Right atrium auricular region (tissue), 2 donors: ENCODE results near the gene MMP24OS. TPM values are rescaled to one million over a fixed set of nuclear protein-coding genes. Genes with fewer than 3 reads are reported as not detected.

Experiments used
- DNase-seq: peaks from one replicate; pipeline ENCODE4 v3.0.0-alpha.2; 2019; ENCODE audit warnings: low spot score
- H3K27ac ChIP-seq, 2 donors: fragments of 200-600 bp; sonication (generic); 1 replicate in 1 of 2; 2 replicates in 1 of 2; pipeline ENCODE4 v1.5.1; 2016 to 2019
- H3K27me3 ChIP-seq, 2 donors: fragments of 200-600 bp; sonication (generic); one replicate each; pipeline versions ENCODE4 v1.5.1 to v1.6.0; 2017 to 2019
- H3K36me3 ChIP-seq: fragments of 200-600 bp; sonication (generic); one replicate; pipeline ENCODE4 v1.5.1; 2016
- H3K4me1 ChIP-seq, 2 donors: fragments of 200-600 bp; sonication (generic); one replicate each; pipeline versions ENCODE4 v1.5.1 to v1.6.0; 2017 to 2019
- H3K4me3 ChIP-seq, 2 donors: fragments of 200-600 bp; sonication (generic); 1 replicate in 1 of 2; 2 replicates in 1 of 2; pipeline ENCODE4 v1.5.1; 2017 to 2019; ENCODE audit warnings: mild to moderate bottlenecking in 1 of 2, moderate library complexity in 1 of 2
- H3K9me3 ChIP-seq, 2 donors: fragments of 200-600 bp; sonication (generic); one replicate each; pipeline ENCODE4 v1.5.1; 2019
- CTCF ChIP-seq, 2 donors: fragments of 200-600 bp; sonication (generic); IDR thresholded peaks; one replicate each; pipeline ENCODE4 v1.5.1; 2019; ENCODE audit warnings: antibody characterized with exemption in 2 of 2
- total RNA-seq, 2 donors: library from RNA; depleted of rRNA; stranded (reverse); fragments of >200 nt; gene quantifications; one replicate each; pipeline ENCODE4 v1.1.0, GENCODE V29; 2016

The MMP24OS gene
- total RNA-seq, 2 donors from 2014 or later = 11.9 to 24.2 TPM

- peaks cover 0 to 40% of the 10 kb centered on the region in 2 donors for H3K4me1 ChIP-seq
- H3K27me3 ChIP-seq = no peaks in the 10 kb centered on the region
- no peak overlapping the region for H3K4me3 ChIP-seq
- peak overlapping the region; percentile 55 to 71 for H3K27ac ChIP-seq
- no peak for DNase-seq
- no peak for TF ChIP-seq CTCF (IDR thresholded peaks at IDR 0.05)
- H3K36me3 ChIP-seq = peaks cover 8% of the 10 kb centered on the region
- H3K9me3 ChIP-seq = no peaks in the 10 kb centered on the region
These were observed 30.0 kb upstream of the MMP24OS start for GRCh38 chr20:35307666-35308653.

GRCh38 chr20:35306931-35307517 is 29.1 kb upstream of the MMP24OS start:
- Histone ChIP-seq H3K4me3 (no peak overlapping the region), H3K27ac (peak overlapping the region; percentile 55 to 71), H3K36me3 (peaks cover 8% of the 10 kb centered on the region), H3K9me3 (no peaks in the 10 kb centered on the region), H3K27me3 (no peaks in the 10 kb centered on the region), H3K4me1 (peaks cover 0 to 40% of the 10 kb centered on the region in 2 donors)
- peak; percentile 50 to 70 for TF ChIP-seq CTCF (IDR thresholded peaks at IDR 0.05)
- no peak for DNase-seq

- Histone ChIP-seq H3K4me1 (peaks cover 0 to 40% of the 10 kb centered on the region in 2 donors), H3K27ac (peak overlapping the region; percentile 55 to 71), H3K36me3 (peaks cover 8% of the 10 kb centered on the region), H3K9me3 (no peaks in the 10 kb centered on the region), H3K4me3 (no peak overlapping the region), H3K27me3 (no peaks in the 10 kb centered on the region)
- no peak for TF ChIP-seq CTCF (IDR thresholded peaks at IDR 0.05)
- DNase-seq = no peak
These were observed 28.0 kb upstream of the MMP24OS start for GRCh38 chr20:35305682-35306556.

GRCh38 chr20:35304956-35305355 is 27.0 kb upstream of the MMP24OS start:
- Histone ChIP-seq H3K4me1 (peaks cover 0 to 40% of the 10 kb centered on the region in 2 donors), H3K27ac (no peak overlapping the region), H3K4me3 (no peak overlapping the region), H3K9me3 (no peaks in the 10 kb centered on the region), H3K27me3 (no peaks in the 10 kb centered on the region), H3K36me3 (peaks cover 8% of the 10 kb centered on the region)
- no peak for DNase-seq
- no peak for TF ChIP-seq CTCF (IDR thresholded peaks at IDR 0.05)

- no peak overlapping the region for H3K4me3 ChIP-seq
- peaks cover 8% of the 10 kb centered on the region for H3K36me3 ChIP-seq
- H3K27ac ChIP-seq = no peak overlapping the region
- no peaks in the 10 kb centered on the region for H3K27me3 ChIP-seq
- TF ChIP-seq CTCF (IDR thresholded peaks at IDR 0.05) = peak; percentile 82 to 96
- no peaks in the 10 kb centered on the region for H3K9me3 ChIP-seq
- peaks cover 0 to 40% of the 10 kb centered on the region in 2 donors for H3K4me1 ChIP-seq
- peak; percentile 89 for DNase-seq
These were observed 26.0 kb upstream of the MMP24OS start for GRCh38 chr20:35303735-35304491.
